GM18951 (cell line): ENCODE measurements around the gene IQGAP2.

Experiments
- POLR2A ChIP-seq: IDR thresholded peaks from 4 replicates; pipeline ENCODE4 v1.6.1; 2011; ENCODE audit warnings: mild to moderate bottlenecking; ENCODE audit not compliant: insufficient read length, insufficient read depth; ENCODE audit errors: extremely low read depth
- in situ Hi-C: fragments of 300-500 bp; cut with MboI; formaldehyde crosslinking; loops from one replicate; pipeline ENCODE4 v1.12.0; 2022; ENCODE audit warnings: low sequenced_read_pairs, mixed read lengths, inconsistent platforms; ENCODE audit not compliant: unreplicated experiment

IQGAP2 gene

DNA sequence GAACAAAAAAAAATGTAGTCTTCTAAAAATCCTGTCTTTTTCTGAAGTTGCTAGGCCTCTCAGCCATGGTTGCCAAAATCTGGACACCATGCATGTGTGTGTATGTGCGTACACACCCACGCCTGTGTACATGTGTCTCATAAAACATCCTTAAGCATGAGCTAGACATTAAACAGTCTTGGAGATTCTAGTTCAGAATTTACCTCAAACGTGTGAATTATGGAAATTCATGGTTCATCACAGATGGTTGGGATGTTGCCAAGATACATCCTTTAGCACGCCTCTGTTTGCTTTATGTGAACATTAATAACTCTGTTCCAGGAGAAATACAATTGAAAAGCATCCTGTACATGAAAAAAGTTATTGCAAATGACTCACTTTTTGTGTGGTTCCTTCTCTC is 167.1 kb downstream of the IQGAP2 start:
- in situ Hi-C loops: no loop called here
- TF ChIP-seq POLR2A: no peak

DNA sequence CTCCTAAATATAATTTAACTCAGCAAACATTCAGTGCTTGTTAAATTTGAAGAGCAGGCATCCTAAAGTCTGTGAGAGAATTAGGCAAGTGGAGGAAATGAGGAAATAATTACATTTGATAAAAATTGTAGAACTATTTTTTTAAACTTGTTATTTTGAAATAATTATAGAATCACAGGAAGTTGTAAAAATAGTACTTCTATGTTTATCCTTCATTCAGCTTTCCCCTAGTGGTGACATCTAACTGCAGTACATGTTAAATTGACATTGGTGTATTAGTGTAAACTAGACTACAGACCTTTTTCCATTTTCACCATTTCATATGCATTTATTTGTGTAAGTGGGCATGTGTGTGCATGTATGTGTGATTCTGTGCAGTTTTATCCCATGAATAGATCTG is 168.5 kb downstream of the IQGAP2 start:
- no peak for TF ChIP-seq POLR2A
- in situ Hi-C loops: no loop called here

DNA sequence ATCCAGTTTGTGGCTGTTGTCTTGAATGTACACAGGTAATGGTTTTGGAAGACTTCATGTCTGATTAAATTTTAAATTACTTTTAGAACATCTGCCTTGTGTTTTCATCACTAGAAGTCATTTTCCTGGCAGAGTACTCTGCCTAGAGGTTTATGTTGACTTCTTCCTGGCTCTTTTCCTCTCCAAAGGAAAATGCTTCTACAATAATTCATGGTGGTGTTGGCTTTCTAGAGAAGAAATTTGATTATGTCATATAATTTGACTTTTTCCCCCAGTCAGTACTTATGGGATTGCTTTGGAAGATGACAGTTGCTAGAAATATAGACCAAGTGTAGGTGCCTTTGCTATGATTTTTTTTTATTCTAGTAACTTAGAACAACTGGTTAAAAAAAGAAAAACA is 173.4 kb downstream of the IQGAP2 start:
- in situ Hi-C loops: no loop called here
- no peak for TF ChIP-seq POLR2A

DNA sequence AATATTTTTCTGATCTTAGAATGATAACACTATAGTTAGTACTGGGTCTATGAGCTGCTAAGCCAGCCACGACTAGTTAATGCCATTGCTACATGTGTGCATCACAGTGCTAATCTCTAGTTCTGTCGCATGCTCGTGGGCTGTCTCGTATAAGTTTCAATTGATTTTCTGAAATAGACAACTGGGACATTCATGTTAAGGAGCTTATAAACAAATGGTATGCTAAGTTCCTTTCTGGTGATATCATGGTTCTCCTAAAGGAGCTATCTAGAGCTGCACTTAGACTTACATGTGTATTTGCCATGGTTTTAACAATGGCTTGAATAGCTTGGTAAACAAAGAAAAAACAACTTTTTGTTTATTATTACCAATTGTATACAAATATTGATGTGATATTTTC is 173.9 kb downstream of the IQGAP2 start:
- in situ Hi-C loops: no loop called here
- TF ChIP-seq POLR2A: no peak

DNA sequence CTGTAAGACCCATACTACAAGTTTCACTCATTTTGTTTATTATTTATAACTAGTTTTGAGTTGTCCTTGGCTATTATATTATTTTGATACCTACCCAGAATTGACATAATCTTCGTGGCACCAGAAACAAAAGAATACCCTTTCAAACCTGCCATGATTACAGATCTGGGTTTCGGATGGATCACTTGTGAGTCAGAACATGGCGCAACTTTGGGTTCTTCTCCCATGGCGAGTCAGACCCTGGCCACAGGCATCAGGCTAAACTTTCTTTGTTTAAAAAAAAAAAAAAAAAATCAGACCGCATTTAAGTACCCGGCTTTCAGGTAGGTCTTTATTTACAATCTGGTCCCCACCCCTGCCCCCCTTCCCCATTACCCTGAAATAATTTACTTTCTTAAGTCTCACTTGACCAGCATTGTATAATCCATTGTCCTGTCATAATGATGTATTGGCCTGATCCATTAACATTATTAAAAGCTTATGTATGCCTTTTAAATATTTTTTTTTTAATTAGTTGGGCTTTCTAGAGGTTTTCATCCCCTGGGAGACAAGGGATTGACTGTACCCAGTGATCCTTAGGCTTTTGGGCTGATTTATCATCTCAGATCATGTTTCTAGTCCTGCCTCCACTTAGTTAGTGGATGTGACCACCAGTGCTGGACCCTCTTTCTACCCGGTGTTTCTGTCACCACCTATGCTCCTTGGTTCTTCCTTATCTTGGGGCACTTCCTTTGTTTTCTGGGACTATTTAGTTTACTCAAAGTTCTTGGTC is 176.3 kb downstream of the IQGAP2 start:
- in situ Hi-C loops: no loop called here
- TF ChIP-seq POLR2A: no peak

DNA sequence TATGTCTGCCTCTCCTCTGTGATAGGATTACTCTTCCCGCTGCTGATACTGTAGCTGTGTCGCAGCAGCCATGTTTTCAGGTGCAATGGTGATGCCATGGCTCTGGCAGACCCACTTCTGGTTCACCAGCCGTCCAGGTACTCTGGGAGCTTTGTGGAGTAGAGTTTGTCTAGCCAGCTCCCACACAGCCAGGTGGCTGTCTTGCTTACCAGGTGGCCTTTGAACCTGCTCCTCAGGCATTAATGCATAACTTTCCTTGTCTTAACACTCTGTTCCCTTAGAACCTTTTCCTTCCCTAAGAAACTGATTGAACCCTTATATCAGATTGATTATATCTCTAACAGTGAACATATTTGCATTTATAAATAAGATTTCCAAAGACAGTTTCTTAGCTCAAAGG is 177.9 kb downstream of the IQGAP2 start:
- no peak for TF ChIP-seq POLR2A
- in situ Hi-C loops: no loop called here

DNA sequence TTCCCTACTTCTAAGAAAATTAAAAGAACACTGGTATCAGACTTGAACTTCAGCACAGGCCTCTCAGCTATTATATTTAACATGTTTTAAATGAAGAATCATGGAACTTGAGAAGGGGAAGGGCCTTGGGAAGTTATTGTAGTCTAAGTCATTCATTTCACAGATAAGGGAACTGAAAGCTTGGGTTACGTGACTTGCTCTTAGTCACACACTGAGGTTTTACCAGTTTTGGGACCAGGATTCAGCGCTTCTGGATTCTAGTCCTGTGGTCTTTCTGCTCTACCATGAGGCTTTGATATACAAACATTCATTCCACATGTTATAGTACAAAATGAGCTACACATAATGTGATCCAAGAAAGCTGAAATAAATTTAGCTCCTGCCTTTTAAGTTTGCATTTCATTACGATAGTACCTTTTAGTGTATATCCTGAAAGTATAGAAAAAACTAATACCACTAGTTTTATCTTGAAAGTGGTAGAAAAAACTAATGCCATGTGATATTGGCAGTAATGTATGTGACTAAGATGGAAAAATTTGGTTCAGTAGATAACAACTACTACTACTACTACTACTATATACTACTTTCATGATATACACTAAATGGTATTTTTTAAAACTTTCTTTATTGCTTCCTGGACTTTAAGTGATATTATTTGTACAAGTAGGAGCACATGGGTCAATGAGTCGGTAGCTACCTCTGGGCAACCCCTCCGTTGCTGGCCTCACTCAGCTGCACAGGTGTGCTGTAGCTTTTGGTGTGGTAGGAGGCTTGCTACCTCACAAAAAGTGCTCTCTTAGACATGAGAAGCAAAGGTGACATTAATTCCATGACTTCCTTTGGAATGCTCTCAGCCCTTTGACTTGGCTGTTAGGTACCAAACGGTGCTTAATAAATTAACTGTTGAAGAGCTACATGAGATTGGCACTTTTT is 179.4 kb downstream of the IQGAP2 start:
- in situ Hi-C loops: no loop called here
- TF ChIP-seq POLR2A: no peak

DNA sequence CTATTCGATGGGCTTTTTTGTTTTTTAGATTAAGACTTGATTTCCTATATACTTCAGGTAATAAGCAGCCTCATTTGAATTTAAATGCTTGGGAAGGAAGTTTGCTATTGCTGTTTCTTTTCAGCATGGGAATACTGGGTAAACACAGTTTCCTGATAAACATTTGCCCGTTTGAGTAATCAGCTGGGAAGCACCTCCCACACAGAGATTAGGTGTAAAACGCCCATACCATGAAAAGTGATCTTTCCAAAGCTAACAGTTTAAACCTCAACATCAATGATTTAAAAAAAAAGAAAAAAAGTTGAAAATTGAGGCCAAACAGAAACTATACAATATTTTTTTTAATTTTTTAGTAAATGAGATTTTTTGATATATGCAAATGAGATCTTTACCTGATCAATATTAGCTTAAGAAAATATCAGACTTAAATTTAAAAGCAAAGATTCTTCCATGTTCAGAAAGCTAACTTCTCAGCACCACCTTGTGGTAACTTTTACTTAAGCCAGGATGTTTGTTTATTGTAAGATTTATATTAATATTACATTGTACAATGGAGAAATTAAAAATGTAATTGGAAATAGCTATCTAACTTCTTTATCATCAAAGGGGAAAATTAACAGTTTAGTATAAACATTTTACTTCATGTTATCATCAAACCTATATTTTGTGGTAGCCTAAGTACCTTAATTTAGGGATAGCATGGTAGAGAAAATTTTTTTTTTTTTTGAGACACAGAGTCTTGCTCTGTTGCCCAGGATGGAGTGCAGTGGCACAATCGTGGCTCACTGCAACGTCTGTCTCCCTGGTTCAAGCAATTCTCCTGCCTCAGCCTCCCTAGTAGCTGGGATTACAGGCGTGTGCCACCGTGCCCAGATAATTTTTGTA is 180.3 kb downstream of the IQGAP2 start:
- TF ChIP-seq POLR2A: no peak
- in situ Hi-C loops: no loop called here

DNA sequence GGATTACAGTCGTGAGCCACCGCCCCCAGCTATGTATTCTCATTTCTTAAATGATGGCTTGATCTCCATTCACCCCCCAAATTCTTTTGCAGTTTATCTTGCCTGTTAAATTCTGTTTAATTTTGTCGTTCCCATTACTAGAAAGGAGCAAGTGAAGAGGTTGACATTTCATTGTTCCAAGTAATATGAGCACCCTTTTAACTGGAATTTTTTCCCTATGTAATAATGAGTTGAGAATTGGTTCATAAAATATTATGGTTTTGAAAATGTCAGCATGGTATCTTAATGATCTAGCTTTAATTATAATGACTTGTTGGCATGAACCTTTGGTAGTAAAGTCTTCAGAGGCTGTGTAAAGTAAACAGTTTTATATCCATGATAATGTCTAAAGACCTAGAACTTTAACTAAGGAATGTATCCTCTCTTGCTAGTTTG is 182.7 kb downstream of the IQGAP2 start:
- in situ Hi-C loops: no loop called here

DNA sequence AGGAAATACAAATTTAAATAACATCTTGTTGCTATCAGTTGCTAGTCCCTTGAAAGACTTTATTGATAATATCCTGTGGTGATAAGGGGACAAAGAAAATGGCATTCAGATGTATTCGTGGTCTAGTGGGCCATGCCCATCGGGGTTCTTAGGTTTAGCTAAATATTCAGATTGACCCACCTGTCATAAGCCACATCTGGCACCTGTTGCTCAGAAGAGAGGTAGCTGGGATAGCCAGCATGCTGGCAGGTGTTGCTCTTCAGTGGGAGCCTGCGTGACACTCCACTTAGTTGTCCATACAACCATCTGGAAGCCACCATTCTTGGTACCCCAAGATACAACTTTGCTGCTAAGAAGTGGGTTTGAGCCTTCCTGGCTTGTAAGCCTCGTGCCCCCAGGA is 183.4 kb downstream of the IQGAP2 start:
- in situ Hi-C loops: no loop called here
- no peak for TF ChIP-seq POLR2A

More for the DNA sequence above, 182.7 kb downstream of the IQGAP2 start:
- no peak for TF ChIP-seq POLR2A

DNA sequence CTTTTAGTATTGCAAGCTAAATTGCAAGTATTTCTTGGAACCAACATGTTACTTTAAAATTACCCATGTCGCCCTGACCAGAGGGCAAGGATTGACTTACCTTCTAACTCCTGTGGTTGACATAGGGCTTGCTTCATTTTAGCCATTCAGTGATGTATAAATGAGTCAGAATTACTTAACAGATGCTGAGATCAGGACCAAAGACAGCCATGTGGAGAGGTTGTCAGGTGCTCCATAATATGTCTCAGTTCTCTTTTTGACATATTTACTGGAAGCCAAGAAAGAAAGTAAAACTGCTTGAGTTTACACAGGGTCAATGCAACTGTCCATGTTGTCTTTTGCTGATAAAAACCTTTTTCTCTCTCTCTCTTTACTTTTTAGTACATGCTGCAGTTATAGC is 186.9 kb downstream of the IQGAP2 start:
- in situ Hi-C loops: no loop called here

DNA sequence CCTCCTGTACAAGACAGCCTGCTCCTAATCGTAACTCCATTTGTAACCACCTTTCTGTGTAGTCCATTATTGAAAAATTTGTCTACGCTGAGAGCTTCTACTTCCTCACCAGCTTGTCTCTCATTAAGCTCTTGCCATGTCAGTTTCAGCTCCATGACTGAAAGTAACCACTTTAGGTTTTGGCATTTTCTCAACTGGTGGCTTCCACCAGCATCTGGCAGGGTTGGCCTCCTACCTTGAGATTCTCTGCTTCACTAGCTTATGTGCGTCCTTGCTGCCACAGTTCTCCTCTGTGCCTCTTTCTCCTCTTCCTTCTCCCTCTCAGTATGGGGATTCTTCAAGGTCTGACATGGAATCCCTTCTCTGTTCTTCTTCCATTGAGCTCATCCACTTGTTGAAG is 188.3 kb downstream of the IQGAP2 start:
- no peak for TF ChIP-seq POLR2A
- in situ Hi-C loops: no loop called here

More for the DNA sequence above, 186.9 kb downstream of the IQGAP2 start:
- no peak for TF ChIP-seq POLR2A

DNA sequence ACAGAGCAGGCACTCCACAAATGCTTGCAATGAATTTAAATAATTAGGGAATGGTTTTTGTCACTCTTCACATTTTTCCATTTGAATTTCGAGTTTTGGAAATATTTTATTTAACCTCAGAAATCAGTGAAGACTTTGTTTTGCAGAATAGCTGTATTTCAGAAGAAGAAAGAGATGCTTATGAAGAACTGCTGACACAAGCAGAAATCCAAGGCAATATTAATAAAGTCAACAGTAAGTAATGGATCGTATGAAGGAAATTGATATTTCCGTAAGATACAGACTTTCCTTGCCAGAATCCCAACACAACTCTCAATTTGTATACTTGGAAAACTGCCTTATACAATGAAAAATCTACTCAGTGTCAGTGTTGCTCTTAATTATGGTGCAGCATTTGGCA is 189.6 kb downstream of the IQGAP2 start:
- in situ Hi-C loops: no loop called here

More for the DNA sequence above, 189.6 kb downstream of the IQGAP2 start:
- TF ChIP-seq POLR2A: no peak
